H9 (cell line): Measurements from ENCODE around the gene TMEM81. TPM values are rescaled to one million over a fixed set of nuclear protein-coding genes. Genes with fewer than 3 reads are reported as not detected.

Source experiments
- DNase-seq: peaks from one replicate; pipeline ENCODE4 v3.0.0-alpha.2; 2017
- H2AFZ ChIP-seq: one replicate; pipeline ENCODE4 v1.6.1; 2013; ENCODE audit warnings: mild to moderate bottlenecking, low read length, control low read depth, moderate library complexity
- H2AK5ac ChIP-seq: 2 replicates; pipeline ENCODE4 v1.6.1; 2013; ENCODE audit warnings: low read length, control low read depth, mixed read lengths; ENCODE audit not compliant: insufficient read length
- H2BK120ac ChIP-seq: one replicate; pipeline ENCODE4 v1.6.1; 2013; ENCODE audit warnings: low read depth, mild to moderate bottlenecking, low read length, control low read depth, inconsistent platforms; ENCODE audit not compliant: poor library complexity, severe bottlenecking
- H2BK12ac ChIP-seq: 2 replicates; pipeline ENCODE4 v1.6.1; 2013; ENCODE audit warnings: low read length, control low read depth, mixed read lengths, low read depth; ENCODE audit not compliant: insufficient read length
- H2BK15ac ChIP-seq: 2 replicates; pipeline ENCODE4 v1.6.1; 2013; ENCODE audit warnings: low read depth, low read length, control low read depth
- H2BK20ac ChIP-seq: one replicate; pipeline ENCODE4 v1.6.1; 2013; ENCODE audit warnings: low read depth, mild to moderate bottlenecking, low read length, control low read depth, inconsistent platforms; ENCODE audit not compliant: poor library complexity, severe bottlenecking
- H2BK5ac ChIP-seq: 2 replicates; pipeline ENCODE4 v1.6.1; 2013; ENCODE audit warnings: low read length, control low read depth, mixed read lengths; ENCODE audit not compliant: insufficient read length
- H3K14ac ChIP-seq: 2 replicates; pipeline ENCODE4 v1.6.1; 2013; ENCODE audit warnings: low read length, control low read depth; ENCODE audit not compliant: insufficient read depth
- H3K18ac ChIP-seq: 2 replicates; pipeline ENCODE4 v1.6.1; 2013; ENCODE audit warnings: low read depth, mild to moderate bottlenecking, mixed read lengths, low read length, control low read depth; ENCODE audit not compliant: insufficient read length
- H3K23ac ChIP-seq: 2 replicates; pipeline ENCODE4 v1.6.1; 2013; ENCODE audit warnings: low read length, control low read depth, mixed read lengths, low read depth; ENCODE audit not compliant: insufficient read length
- H3K23me2 ChIP-seq: 2 replicates; pipeline ENCODE4 v1.6.1; 2013; ENCODE audit warnings: low read depth, mild to moderate bottlenecking, mixed read lengths, low read length, control low read depth; ENCODE audit not compliant: insufficient read length, poor library complexity, severe bottlenecking
- H3K27ac ChIP-seq: 2 replicates; pipeline ENCODE4 v1.5.1; 2013; ENCODE audit warnings: low read length, control low read depth, mixed read lengths, low read depth; ENCODE audit not compliant: insufficient read length
- H3K27me3 ChIP-seq: 2 replicates; pipeline ENCODE4 v1.6.1; 2013; ENCODE audit warnings: low read length, control low read depth, inconsistent platforms; ENCODE audit not compliant: insufficient read depth
- H3K4ac ChIP-seq: 2 replicates; pipeline ENCODE4 v1.6.1; 2013; ENCODE audit warnings: low read depth, mild to moderate bottlenecking, control low read depth, inconsistent platforms, low read length, moderate library complexity
- H3K4me1 ChIP-seq: 2 replicates; pipeline ENCODE4 v1.6.1; 2013; ENCODE audit warnings: low read length, control low read depth, inconsistent platforms; ENCODE audit not compliant: insufficient read depth
- H3K4me2 ChIP-seq: 2 replicates; pipeline ENCODE4 v1.6.1; 2013; ENCODE audit warnings: low read length, control low read depth, mixed read lengths; ENCODE audit not compliant: insufficient read length, insufficient read depth
- H3K56ac ChIP-seq: 2 replicates; pipeline ENCODE4 v1.6.1; 2013; ENCODE audit warnings: low read depth, mild to moderate bottlenecking, mixed read lengths, low read length, control low read depth; ENCODE audit not compliant: insufficient read length
- H3K79me1 ChIP-seq: 2 replicates; pipeline ENCODE4 v1.6.1; 2013; ENCODE audit warnings: low read depth, mild to moderate bottlenecking, moderate library complexity, low read length, control low read depth, inconsistent platforms; ENCODE audit not compliant: insufficient read depth, poor library complexity, severe bottlenecking
- H3K79me2 ChIP-seq: 2 replicates; pipeline ENCODE4 v1.6.1; 2013; ENCODE audit warnings: low read length, control low read depth, inconsistent platforms; ENCODE audit not compliant: insufficient read depth
- H3K9ac ChIP-seq: 2 replicates; pipeline ENCODE4 v1.6.1; 2013; ENCODE audit warnings: low read length, control low read depth, mixed read lengths; ENCODE audit not compliant: insufficient read length; ENCODE audit errors: extremely low read depth
- H3K9me3 ChIP-seq: one replicate; pipeline ENCODE4 v1.6.1; 2013; ENCODE audit warnings: low read depth, low read length, inconsistent platforms; ENCODE audit not compliant: control insufficient read depth
- H3T11ph ChIP-seq: one replicate; pipeline ENCODE4 v1.6.1; 2013; ENCODE audit warnings: mild to moderate bottlenecking, low read length, control low read depth, inconsistent platforms
- H4K20me1 ChIP-seq: one replicate; pipeline ENCODE4 v1.6.1; 2013; ENCODE audit not compliant: control insufficient read depth, insufficient read length, insufficient read depth
- H4K5ac ChIP-seq: 2 replicates; pipeline ENCODE4 v1.6.1; 2013; ENCODE audit warnings: low read depth, mild to moderate bottlenecking, mixed read lengths, low read length, control low read depth; ENCODE audit not compliant: insufficient read length
- H4K8ac ChIP-seq: replicated peaks from 2 replicates; pipeline ENCODE4 v1.6.1; 2013; ENCODE audit warnings: low read length, control low read depth, mixed read lengths, low read depth; ENCODE audit not compliant: insufficient read length
- H4K91ac ChIP-seq: 2 replicates; pipeline ENCODE4 v1.6.1; 2013; ENCODE audit warnings: low read depth, mild to moderate bottlenecking, moderate library complexity, mixed read lengths, low read length, control low read depth; ENCODE audit not compliant: insufficient read length
- H3K27ac Mint-ChIP-seq, 3 experiments: 2 replicates in 2 of 3; 3 replicates in 1 of 3; pipeline ENCODE4 v1.8.0; 2020 to 2021; ENCODE audit warnings: mixed read lengths in 3 of 3, mild to moderate bottlenecking in 1 of 3, moderate library complexity in 1 of 3
- H3K27me3 Mint-ChIP-seq: 2 replicates; pipeline ENCODE4 v1.8.0; 2021; ENCODE audit warnings: low read depth, mild to moderate bottlenecking, moderate library complexity, mixed read lengths
- H3K36me3 Mint-ChIP-seq, 3 experiments: 2 replicates in 2 of 3; 3 replicates in 1 of 3; pipeline ENCODE4 v1.8.0; 2020 to 2021; ENCODE audit warnings: low read depth in 3 of 3, mixed read lengths in 3 of 3; ENCODE audit not compliant: insufficient read depth in 1 of 3
- H3K4me1 Mint-ChIP-seq, 2 experiments: 2 replicates each; pipeline ENCODE4 v1.8.0; 2020; ENCODE audit warnings: mixed read lengths in 2 of 2
- H3K4me3 Mint-ChIP-seq, 2 experiments: 2 replicates in 1 of 2; 3 replicates in 1 of 2; pipeline ENCODE4 v1.8.0; 2020 to 2021; ENCODE audit warnings: mild to moderate bottlenecking in 2 of 2, mixed read lengths in 2 of 2, moderate library complexity in 1 of 2
- H3K9me3 Mint-ChIP-seq, 2 experiments: 2 replicates in 1 of 2; 3 replicates in 1 of 2; pipeline ENCODE4 v1.8.0; 2020; ENCODE audit warnings: mild to moderate bottlenecking in 2 of 2, mixed read lengths in 2 of 2, moderate library complexity in 1 of 2
- CTCF ChIP-seq: fragments of 200-600 bp; sonication (generic); conservative IDR thresholded peaks from 3 replicates; pipeline ENCODE4 v1.8.0; 2021; ENCODE audit warnings: antibody characterized with exemption, mild to moderate bottlenecking
- WGBS: extraction: QIAGEN DNeasy Blood & Tissue Kit; methylation state at CpG from one replicate; pipeline ENCODE4 v1.1.7; 2013; ENCODE audit warnings: missing lambda C conversion rate, low lambda C conversion rate, mixed read lengths; ENCODE audit not compliant: insufficient read length; ENCODE audit errors: extremely low coverage; 5-methylcytosine and 5-hydroxymethylcytosine counted together
- total RNA-seq: library from RNA; stranded (reverse); gene quantifications from 2 replicates; pipeline ENCODE4 v1.2.1, GENCODE V29; 2021

TMEM81 gene
- total RNA-seq, 1 experiment from 2014 or later = 3.0 TPM

- no peaks in the 10 kb centered on the region for H3K36me3 Mint-ChIP-seq
- H2AK5ac ChIP-seq = no peak overlapping the region
- no peaks in the 10 kb centered on the region for H3K79me1 ChIP-seq
- H3K18ac ChIP-seq = no peak overlapping the region
- no peak overlapping the region for H3K4ac ChIP-seq
- H3K9me3 ChIP-seq = no peaks in the 10 kb centered on the region
- H3K27me3 Mint-ChIP-seq = peaks cover 3% of the 10 kb centered on the region; the same call in 1 of the 2 replicates
- H4K5ac ChIP-seq = no peak overlapping the region
- no peak overlapping the region for H2BK120ac ChIP-seq
- no peak overlapping the region for H3K9ac ChIP-seq
- no CpG with 5 or more reads among the region's 8 CpGs for WGBS
- no peak overlapping the region for H4K8ac ChIP-seq
- no peak overlapping the region for H3K27ac ChIP-seq
- no peak overlapping the region for H3K14ac ChIP-seq
- H4K91ac ChIP-seq = no peak overlapping the region
- no peaks in the 10 kb centered on the region for H4K20me1 ChIP-seq
- H2BK12ac ChIP-seq = no peak overlapping the region
- no peak overlapping the region for H2AFZ ChIP-seq
- H3K4me3 Mint-ChIP-seq = no peak overlapping the region
- H3K4me1 Mint-ChIP-seq = peaks cover 4% of the 10 kb centered on the region in 2 experiments
- no peaks in the 10 kb centered on the region for H3K4me1 ChIP-seq
- H3K23me2 ChIP-seq = peaks cover 3% of the 10 kb centered on the region
- no peaks in the 10 kb centered on the region for H3K79me2 ChIP-seq
- no peaks in the 10 kb centered on the region for H3K27me3 ChIP-seq
- no peaks in the 10 kb centered on the region for H3K9me3 Mint-ChIP-seq
- 0 out of 7 replicates have a peak overlapping the region, but pooled peaks of 1 of the 3 experiments have one; percentile 27 for H3K27ac Mint-ChIP-seq
- TF ChIP-seq CTCF = no peak
- no peak overlapping the region for H2BK20ac ChIP-seq
- no peak overlapping the region for H2BK15ac ChIP-seq
- H3T11ph ChIP-seq = no peak overlapping the region
- H2BK5ac ChIP-seq = no peak overlapping the region
- no peak overlapping the region for H3K56ac ChIP-seq
- no peak for DNase-seq
- H3K4me2 ChIP-seq = no peak overlapping the region
- H3K23ac ChIP-seq = no peak overlapping the region
These were observed 21.9 kb downstream of the TMEM81 start for GRCh38 chr1:205062319-205062718.
